ENCODE results near the gene PPIF.

The PPIF gene

GRCh38 chr10:79349766-79350406, 2.6 kb downstream of the PPIF start:
- DNase-seq = no peak

GRCh38 chr10:79350407-79351154, 3.3 kb downstream of the PPIF start:
- DNase-seq = no peak

- no peak for DNase-seq
Observed at GRCh38 chr10:79351332-79351731, 4.1 kb downstream of the PPIF start.

GRCh38 chr10:79352035-79352877, 5.0 kb downstream of the PPIF start:
- DNase-seq = no peak

- DNase-seq = no peak
Observed at GRCh38 chr10:79353000-79353406, 5.7 kb downstream of the PPIF start.

- DNase-seq = no peak
Observed at GRCh38 chr10:79353726-79354125, 6.5 kb downstream of the PPIF start.

- no peak for DNase-seq
Observed at GRCh38 chr10:79354141-79354540, 6.9 kb downstream of the PPIF start.

- no peak for DNase-seq
Observed at GRCh38 chr10:79354615-79355014, 7.3 kb downstream of the PPIF start.

- DNase-seq = no peak
Observed at GRCh38 chr10:79355420-79356017, 8.2 kb downstream of the PPIF start.

GRCh38 chr10:79356104-79356503, 8.8 kb downstream of the PPIF start:
- DNase-seq = no peak

- DNase-seq = no peak
Observed at GRCh38 chr10:79357180-79357579, 9.9 kb downstream of the PPIF start.

GRCh38 chr10:79358811-79359210, 11.5 kb downstream of the PPIF start:
- DNase-seq = no peak

- no peak for DNase-seq
Observed at GRCh38 chr10:79359816-79360498, 12.7 kb downstream of the PPIF start.

GRCh38 chr10:79360499-79361342, 13.5 kb downstream of the PPIF start:
- DNase-seq = no peak

GRCh38 chr10:79361726-79362397, 14.6 kb downstream of the PPIF start:
- no peak for DNase-seq

- no peak for DNase-seq
Observed at GRCh38 chr10:79367426-79368189, 20.3 kb downstream of the PPIF start.

- no peak for DNase-seq
Observed at GRCh38 chr10:79372871-79373270, 25.6 kb downstream of the PPIF start.

- DNase-seq = peak; percentile 79
Observed at GRCh38 chr10:79374312-79375191, 27.3 kb downstream of the PPIF start.
